K562 (cell line): ENCODE results near the gene AGR2. TPM values are rescaled to one million over a fixed set of nuclear protein-coding genes. Genes with fewer than 3 reads are reported as not detected.

Experiments
- EHMT2 ChIP-seq: fragments of 450-650 bp; IDR thresholded peaks from 2 replicates; pipeline ENCODE4 v1.6.1; 2018; ENCODE audit warnings: antibody characterized with exemption
- ETV6 ChIP-seq, 3 experiments: fragments of 150-350 bp in 1 of 3; sonication (generic) in 1 of 3; formaldehyde crosslinking in 1 of 3; IDR thresholded peaks; 2 replicates each; pipeline versions ENCODE4 v1.6.1 to v1.8.0; 2014 to 2022; ENCODE audit warnings: borderline replicate concordance in 2 of 3, low read depth in 2 of 3, antibody characterized with exemption in 1 of 3, low read length in 1 of 3, mild to moderate bottlenecking in 1 of 3, missing genetic modification reagents in 1 of 3
- FOXM1 ChIP-seq, 2 experiments: fragments of 450-650 bp in 1 of 2; sonication (generic) in 1 of 2; formaldehyde crosslinking in 1 of 2; IDR thresholded peaks; 2 replicates each; pipeline versions ENCODE4 v1.6.1 to v1.9.0; 2017 to 2022; ENCODE audit warnings: low read depth in 2 of 2, mild to moderate bottlenecking in 2 of 2, missing genetic modification reagents in 1 of 2, moderate library complexity in 1 of 2
- KDM1A ChIP-seq, 2 experiments: fragments of 450-650 bp; IDR thresholded peaks; 2 replicates each; pipeline ENCODE4 v1.6.1; 2016; ENCODE audit warnings: mild to moderate bottlenecking in 2 of 2
- MTA1 ChIP-seq: fragments of 450-650 bp; IDR thresholded peaks from 2 replicates; pipeline ENCODE4 v1.6.1; 2017; ENCODE audit warnings: borderline replicate concordance
- NFXL1 ChIP-seq: fragments of 450-650 bp; formaldehyde crosslinking; IDR thresholded peaks from 2 replicates; pipeline ENCODE4 v1.4.0; 2021; ENCODE audit warnings: mild to moderate bottlenecking
- PCBP2 ChIP-seq: fragments of 200-400 bp; formaldehyde crosslinking; IDR thresholded peaks from 2 replicates; pipeline ENCODE4 v1.6.1; 2018; ENCODE audit warnings: low read length, low read depth, mild to moderate bottlenecking, moderate library complexity; ENCODE audit not compliant: poor library complexity, severe bottlenecking
- POLR2AphosphoS2 ChIP-seq: IDR thresholded peaks from 2 replicates; pipeline ENCODE4 v1.6.1; 2012; ENCODE audit warnings: low read length, improper control_type of control experiment
- SMARCB1 ChIP-seq: IDR thresholded peaks from 2 replicates; pipeline ENCODE4 v1.6.1; 2011; ENCODE audit warnings: improper control_type of control experiment, low read depth; ENCODE audit not compliant: insufficient read length
- SNRNP70 ChIP-seq: fragments of 200-400 bp; formaldehyde crosslinking; optimal IDR thresholded peaks from 2 replicates; pipeline ENCODE3; 2017; ENCODE audit warnings: low read depth, low read length
- TAF1 ChIP-seq: IDR thresholded peaks from 2 replicates; pipeline ENCODE4 v1.6.1; 2011; ENCODE audit warnings: mild to moderate bottlenecking, low read length, moderate library complexity; ENCODE audit not compliant: insufficient read depth, control insufficient read depth, severe bottlenecking; ENCODE audit errors: extremely low read depth
- TAF9B ChIP-seq: fragments of 450-650 bp; IDR thresholded peaks from 2 replicates; pipeline ENCODE4 v1.6.1; 2018; ENCODE audit warnings: mild to moderate bottlenecking; ENCODE audit not compliant: partially characterized antibody
- YBX1 ChIP-seq: fragments of 450-650 bp; IDR thresholded peaks from 2 replicates; pipeline ENCODE4 v1.7.1; 2016; ENCODE audit warnings: mild to moderate bottlenecking
- polyA plus RNA-seq, 8 experiments: library from polyadenylated mRNA; depleted of rRNA in 4 of 8; stranded (reverse) in 5 of 8; unstranded in 3 of 8; fragments of >200 nt; fragmentation: Nextera tagmentation in 2 of 8; fragmentation: Illumina TruSeq in 1 of 8; extraction: Ambion mirVana in 2 of 8; extraction: Trizol in 1 of 8; gene quantifications; 2 replicates each; pipeline versions ENCODE4 v1.2.1 to v1.2.3, GENCODE V29; 2011 to 2014; ENCODE audit warnings: inconsistent platforms in 1 of 8, missing spikeins in 1 of 8
- total RNA-seq, 7 experiments: library from RNA; depleted of rRNA in 6 of 7; stranded (reverse); fragments of >200 nt in 6 of 7; fragmentation: Illumina TruSeq in 2 of 7; extraction: Trizol in 2 of 7; gene quantifications; 2 replicates each; pipeline versions ENCODE4 v1.2.1 to v1.2.3, GENCODE V29; 2011 to 2021; ENCODE audit warnings: low replicate concordance in 1 of 7
- TF ChIP-seq, protein P1 (sequence below): fragments of 250-450 bp; sonication (Bioruptor Pico); IDR thresholded peaks from 2 replicates; pipeline ENCODE4 v1.8.0; 2022; ENCODE audit warnings: inconsistent platforms, mild to moderate bottlenecking, moderate library complexity, borderline replicate concordance
- TF ChIP-seq, protein P2 (sequence below): fragments of 450-650 bp; IDR thresholded peaks from 2 replicates; pipeline ENCODE4 v1.6.1; 2016; ENCODE audit warnings: borderline replicate concordance
- TF ChIP-seq, protein P3 (sequence below): IDR thresholded peaks from 3 replicates; pipeline ENCODE4 v1.6.1; 2011; ENCODE audit warnings: borderline replicate concordance, mild to moderate bottlenecking, moderate library complexity; ENCODE audit not compliant: insufficient read length; ENCODE audit errors: extremely low read depth
- TF ChIP-seq, protein P4 (sequence below): fragments of 450-650 bp; formaldehyde crosslinking; IDR thresholded peaks from 2 replicates; pipeline ENCODE4 v1.4.0; 2020; ENCODE audit warnings: mild to moderate bottlenecking
- TF ChIP-seq, protein P5 (sequence below): fragments of 250-450 bp; sonication (Bioruptor Pico); IDR thresholded peaks from 2 replicates; pipeline ENCODE4 v1.6.1; 2021; ENCODE audit warnings: mild to moderate bottlenecking

The AGR2 gene
- total and polyA plus RNA-seq, 9 of the 15 experiments (the other 6 are each of a cell fraction or from before 2014, with no cell fraction given), result 0.66 TPM; not detected in 8

DNA sequence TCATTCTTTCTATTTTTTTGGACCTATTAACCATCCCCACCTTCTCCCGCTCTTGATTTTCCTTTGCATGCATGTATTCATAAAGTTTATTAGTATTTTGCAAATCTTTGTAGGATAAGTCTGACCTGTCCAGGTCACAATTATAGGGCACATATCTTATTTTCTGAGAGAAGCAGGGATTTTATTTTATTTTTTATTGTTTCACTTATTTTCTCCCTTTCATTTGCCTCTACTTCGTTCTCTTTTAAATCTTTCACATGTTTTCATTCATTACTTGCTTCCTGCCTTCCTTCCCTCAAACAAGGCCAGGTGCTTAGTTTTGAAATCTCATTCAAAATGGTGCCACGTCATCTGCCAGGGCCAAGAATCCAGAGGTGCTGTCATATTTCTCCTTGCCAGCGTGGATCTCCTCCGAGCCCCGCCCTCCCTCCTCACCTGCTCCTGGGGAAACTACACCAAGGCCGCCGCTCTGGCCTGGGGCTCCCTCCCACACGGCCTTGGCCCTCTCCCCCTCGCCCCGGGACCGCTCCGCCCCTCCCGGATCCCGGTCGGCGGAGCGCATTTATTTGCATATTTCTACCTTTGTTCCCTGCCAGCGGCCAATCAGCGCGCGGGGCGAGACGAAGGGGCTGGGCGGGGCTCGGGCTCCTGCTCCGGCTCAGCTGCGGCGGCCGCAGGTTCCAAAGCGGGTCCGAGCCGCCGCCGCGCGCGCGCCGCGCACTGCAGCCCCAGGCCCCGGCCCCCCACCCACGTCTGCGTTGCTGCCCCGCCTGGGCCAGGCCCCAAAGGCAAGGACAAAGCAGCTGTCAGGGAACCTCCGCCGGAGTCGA, 51.5 kb downstream of the AGR2 start, which contains the start of gene TSPAN13 (continued):
- TF ChIP-seq EHMT2 (no peak), NFXL1 (CRISPR knock-in tag) (no peak), KDM1A (IDR thresholded peaks at IDR 0.05) (peak; percentile 9 to 21; a peak in 1 of 4 replicates), MTA1 (peak; percentile 90), TAF1 (peak; percentile 37), SMARCB1 (no peak), TAF9B (no peak), PCBP2 (no peak), SNRNP70 (no peak), ETV6 (IDR thresholded peaks at IDR 0.05; ENCODE audit: borderline replicate concordance in 1 of 2, low read depth in 2 of 2, low read length in 1 of 2) (no peak), ETV6 (CRISPR knock-in tag; IDR thresholded peaks at IDR 0.05; ENCODE audit: borderline replicate concordance) (no peak), FOXM1 (IDR thresholded peaks at IDR 0.05; ENCODE audit: low read depth) (peak; percentile 68), FOXM1 (CRISPR knock-in tag; IDR thresholded peaks at IDR 0.05; ENCODE audit: low read depth) (no peak), YBX1 (no peak), POLR2AphosphoS2 (no peak)
- TF ChIP-seq, protein P1, sequence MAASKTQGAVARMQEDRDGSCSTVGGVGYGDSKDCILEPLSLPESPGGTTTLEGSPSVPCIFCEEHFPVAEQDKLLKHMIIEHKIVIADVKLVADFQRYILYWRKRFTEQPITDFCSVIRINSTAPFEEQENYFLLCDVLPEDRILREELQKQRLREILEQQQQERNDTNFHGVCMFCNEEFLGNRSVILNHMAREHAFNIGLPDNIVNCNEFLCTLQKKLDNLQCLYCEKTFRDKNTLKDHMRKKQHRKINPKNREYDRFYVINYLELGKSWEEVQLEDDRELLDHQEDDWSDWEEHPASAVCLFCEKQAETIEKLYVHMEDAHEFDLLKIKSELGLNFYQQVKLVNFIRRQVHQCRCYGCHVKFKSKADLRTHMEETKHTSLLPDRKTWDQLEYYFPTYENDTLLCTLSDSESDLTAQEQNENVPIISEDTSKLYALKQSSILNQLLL (CRISPR knock-in tag), result no peak
- TF ChIP-seq, protein P2, sequence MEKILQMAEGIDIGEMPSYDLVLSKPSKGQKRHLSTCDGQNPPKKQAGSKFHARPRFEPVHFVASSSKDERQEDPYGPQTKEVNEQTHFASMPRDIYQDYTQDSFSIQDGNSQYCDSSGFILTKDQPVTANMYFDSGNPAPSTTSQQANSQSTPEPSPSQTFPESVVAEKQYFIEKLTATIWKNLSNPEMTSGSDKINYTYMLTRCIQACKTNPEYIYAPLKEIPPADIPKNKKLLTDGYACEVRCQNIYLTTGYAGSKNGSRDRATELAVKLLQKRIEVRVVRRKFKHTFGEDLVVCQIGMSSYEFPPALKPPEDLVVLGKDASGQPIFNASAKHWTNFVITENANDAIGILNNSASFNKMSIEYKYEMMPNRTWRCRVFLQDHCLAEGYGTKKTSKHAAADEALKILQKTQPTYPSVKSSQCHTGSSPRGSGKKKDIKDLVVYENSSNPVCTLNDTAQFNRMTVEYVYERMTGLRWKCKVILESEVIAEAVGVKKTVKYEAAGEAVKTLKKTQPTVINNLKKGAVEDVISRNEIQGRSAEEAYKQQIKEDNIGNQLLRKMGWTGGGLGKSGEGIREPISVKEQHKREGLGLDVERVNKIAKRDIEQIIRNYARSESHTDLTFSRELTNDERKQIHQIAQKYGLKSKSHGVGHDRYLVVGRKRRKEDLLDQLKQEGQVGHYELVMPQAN, result peak; percentile 42; the same call in 1 of the 2 replicates
- TF ChIP-seq, protein P3, sequence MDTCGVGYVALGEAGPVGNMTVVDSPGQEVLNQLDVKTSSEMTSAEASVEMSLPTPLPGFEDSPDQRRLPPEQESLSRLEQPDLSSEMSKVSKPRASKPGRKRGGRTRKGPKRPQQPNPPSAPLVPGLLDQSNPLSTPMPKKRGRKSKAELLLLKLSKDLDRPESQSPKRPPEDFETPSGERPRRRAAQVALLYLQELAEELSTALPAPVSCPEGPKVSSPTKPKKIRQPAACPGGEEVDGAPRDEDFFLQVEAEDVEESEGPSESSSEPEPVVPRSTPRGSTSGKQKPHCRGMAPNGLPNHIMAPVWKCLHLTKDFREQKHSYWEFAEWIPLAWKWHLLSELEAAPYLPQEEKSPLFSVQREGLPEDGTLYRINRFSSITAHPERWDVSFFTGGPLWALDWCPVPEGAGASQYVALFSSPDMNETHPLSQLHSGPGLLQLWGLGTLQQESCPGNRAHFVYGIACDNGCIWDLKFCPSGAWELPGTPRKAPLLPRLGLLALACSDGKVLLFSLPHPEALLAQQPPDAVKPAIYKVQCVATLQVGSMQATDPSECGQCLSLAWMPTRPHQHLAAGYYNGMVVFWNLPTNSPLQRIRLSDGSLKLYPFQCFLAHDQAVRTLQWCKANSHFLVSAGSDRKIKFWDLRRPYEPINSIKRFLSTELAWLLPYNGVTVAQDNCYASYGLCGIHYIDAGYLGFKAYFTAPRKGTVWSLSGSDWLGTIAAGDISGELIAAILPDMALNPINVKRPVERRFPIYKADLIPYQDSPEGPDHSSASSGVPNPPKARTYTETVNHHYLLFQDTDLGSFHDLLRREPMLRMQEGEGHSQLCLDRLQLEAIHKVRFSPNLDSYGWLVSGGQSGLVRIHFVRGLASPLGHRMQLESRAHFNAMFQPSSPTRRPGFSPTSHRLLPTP, result no peak
- TF ChIP-seq, protein P4, sequence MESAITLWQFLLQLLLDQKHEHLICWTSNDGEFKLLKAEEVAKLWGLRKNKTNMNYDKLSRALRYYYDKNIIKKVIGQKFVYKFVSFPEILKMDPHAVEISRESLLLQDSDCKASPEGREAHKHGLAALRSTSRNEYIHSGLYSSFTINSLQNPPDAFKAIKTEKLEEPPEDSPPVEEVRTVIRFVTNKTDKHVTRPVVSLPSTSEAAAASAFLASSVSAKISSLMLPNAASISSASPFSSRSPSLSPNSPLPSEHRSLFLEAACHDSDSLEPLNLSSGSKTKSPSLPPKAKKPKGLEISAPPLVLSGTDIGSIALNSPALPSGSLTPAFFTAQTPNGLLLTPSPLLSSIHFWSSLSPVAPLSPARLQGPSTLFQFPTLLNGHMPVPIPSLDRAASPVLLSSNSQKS (CRISPR knock-in tag), result no peak
- TF ChIP-seq, protein P5, sequence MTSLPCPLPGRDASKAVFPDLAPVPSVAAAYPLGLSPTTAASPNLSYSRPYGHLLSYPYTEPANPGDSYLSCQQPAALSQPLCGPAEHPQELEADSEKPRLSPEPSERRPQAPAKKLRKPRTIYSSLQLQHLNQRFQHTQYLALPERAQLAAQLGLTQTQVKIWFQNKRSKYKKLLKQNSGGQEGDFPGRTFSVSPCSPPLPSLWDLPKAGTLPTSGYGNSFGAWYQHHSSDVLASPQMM (CRISPR knock-in tag), result no peak
